Frontal cortex (tissue), 4 donors: ENCODE measurements around the gene STAT5B. TPM values are rescaled to one million over a fixed set of nuclear protein-coding genes. Genes with fewer than 3 reads are reported as not detected.
"Not testable (repeated sequence)": the region's sequence is repeated elsewhere in the genome, so short reads cannot be mapped to it uniquely, and the experiment has no call there.

Experiments used
- DNase-seq, 2 donors: peaks; one replicate each; pipeline ENCODE4 v3.0.0; 2012; ENCODE audit warnings: low spot score in 2 of 2
- FAIRE-seq: peaks from 2 replicates; lab custom pipeline; 2012; peaks lifted over from hg19 to GRCh38; lab: Jason Lieb, UNC
- total RNA-seq: library from RNA; depleted of rRNA; stranded (reverse); fragments of >200 nt; gene quantifications from one replicate; pipeline ENCODE4 v1.2.3, GENCODE V29; 2014
- donor health status: control.
- donor health status: control.
- donor health status: control.

STAT5B gene
- total RNA-seq, 1 donor from 2014 or later, result 17.5 TPM

DNA sequence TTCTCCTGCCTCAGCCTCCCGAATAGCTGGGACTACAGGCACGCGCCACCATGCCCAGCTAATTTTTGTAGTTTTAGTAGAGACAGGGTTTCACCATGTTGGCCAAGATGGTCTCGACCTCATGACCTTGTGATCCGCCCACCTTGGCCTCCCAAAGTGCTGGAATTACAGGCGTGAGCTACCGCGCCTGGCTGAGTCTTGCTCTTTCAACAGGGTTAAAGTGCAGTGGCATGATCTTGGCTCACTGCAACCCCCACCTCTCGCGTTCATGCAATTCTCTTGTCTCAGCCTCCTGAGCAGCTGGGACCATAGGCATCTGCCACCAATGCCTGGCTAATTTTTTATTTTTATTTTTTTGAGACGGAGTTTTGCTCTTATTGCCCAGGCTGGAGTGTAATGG is 31.0 kb downstream of the STAT5B start:
- FAIRE-seq, DNase-seq: not testable (repeated sequence)

DNA sequence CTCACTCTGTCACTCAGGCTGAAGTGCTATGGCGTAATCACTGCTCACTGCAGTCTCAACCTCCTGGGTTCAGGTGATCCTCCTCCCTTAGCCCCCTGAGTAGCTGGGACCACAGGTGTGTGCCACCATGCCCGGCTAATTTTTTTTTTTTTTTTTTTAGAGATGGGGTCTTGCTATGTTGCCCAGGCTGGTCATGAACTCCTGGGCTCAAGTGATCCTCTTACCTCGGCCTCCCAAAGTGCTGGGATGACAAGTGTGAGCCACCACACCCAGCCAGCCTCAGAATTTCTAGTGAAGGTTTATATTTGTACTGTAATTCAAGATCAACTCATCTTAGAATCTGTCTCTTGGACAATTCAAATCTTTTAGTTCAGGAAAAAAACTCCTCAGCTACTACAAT is 32.1 kb downstream of the STAT5B start:
- not testable (repeated sequence) for DNase-seq, FAIRE-seq

DNA sequence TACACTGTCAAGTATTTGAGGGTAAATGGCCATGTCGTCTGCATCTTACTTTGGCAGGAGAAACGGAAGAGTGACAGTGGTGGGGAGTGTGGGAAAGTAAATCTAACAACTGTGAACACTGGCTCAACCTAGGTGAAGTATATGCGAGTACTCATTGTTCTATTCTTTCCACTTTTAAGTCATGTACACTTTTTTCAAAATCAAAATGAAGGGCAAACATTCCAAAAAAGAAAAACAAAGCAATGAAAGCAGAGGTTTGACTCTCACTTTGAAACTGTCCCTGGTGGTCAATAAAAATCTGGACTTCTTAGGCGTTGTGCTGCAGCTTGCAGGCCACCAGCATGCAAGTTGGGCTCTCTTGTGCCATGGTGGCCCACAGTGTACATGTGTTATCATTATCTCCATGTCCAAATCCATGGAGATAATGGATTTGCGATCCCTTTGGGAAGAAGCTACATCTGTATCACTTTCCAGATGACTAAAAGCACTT is 32.7 kb downstream of the STAT5B start:
- FAIRE-seq, result no peak
- no peak for DNase-seq

DNA sequence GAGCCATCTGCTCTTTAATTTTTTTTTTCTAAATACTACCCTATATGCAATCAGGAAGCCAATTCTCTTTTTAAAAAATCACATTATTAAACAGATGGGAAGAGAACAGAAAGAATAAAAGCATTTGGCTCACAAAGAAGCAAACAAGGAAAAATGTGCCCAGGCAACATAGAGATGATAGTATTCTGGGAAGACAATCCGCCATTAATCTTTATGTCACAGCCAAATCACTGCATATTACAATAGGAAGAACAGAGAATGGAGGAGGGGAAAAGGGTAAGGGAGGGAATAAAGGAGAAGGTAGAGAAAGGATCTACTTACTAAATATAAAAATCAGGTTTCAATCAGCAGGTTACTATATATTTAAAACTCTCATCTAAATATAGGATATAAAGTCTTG is 34.3 kb downstream of the STAT5B start:
- FAIRE-seq (no peak), DNase-seq (no peak)

DNA sequence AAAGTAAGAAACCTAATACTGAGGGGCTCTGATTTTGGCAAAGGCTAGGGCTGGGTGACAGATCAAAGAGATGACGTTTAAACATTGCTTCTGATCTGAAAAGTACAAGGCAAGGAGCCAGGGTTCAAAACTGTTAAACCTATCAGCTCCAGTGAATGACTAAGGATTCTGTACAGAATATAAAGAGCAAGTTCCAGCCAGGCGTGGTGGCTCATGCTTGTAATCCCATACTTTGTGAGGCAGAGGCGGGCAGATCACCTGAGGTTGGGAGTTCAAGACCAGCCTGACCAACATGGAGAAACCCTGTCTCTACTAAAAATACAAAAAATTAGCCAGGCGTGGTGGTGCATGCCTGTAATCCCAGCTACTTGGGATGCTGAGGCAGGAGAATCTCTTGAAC is 35.3 kb downstream of the STAT5B start:
- DNase-seq, FAIRE-seq: not testable (repeated sequence)

DNA sequence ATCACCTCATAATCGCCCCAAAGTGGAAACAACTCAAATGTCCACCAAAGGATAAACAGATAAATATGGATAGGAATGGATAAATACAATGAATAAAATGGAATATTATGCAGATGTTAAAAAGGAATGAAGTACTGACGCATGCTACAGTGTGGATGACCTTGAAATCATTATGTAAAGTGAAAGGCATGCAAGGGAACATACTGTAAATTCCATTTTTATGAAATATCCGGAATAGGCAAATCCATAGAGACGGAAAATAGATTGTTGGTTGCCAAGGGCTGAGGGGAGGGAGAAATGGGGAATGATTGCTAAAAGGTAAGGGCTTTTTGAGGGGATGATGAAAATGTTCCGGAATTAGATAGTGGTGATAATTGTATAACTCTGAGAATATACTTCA is 36.0 kb downstream of the STAT5B start:
- DNase-seq (no peak), FAIRE-seq (no peak)

DNA sequence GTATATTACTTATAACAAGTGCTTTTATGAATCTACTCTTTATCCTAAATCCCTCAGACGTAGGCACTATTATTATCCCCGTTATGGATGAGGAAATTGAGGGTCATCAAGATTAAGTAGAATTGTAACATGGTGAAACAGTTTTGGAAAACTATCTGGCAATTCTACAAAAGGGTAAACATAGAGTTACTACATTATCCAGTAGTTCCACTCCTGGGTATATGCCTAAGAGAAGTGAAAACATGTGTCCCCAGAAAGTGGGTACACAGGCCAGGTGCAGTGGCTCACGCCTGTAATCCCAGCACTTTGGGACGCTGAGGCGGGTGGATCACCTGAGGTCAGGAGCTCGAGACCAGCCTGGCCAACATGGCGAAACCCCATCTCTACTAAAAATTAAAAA is 36.6 kb downstream of the STAT5B start:
- FAIRE-seq, result not testable (repeated sequence)

DNA sequence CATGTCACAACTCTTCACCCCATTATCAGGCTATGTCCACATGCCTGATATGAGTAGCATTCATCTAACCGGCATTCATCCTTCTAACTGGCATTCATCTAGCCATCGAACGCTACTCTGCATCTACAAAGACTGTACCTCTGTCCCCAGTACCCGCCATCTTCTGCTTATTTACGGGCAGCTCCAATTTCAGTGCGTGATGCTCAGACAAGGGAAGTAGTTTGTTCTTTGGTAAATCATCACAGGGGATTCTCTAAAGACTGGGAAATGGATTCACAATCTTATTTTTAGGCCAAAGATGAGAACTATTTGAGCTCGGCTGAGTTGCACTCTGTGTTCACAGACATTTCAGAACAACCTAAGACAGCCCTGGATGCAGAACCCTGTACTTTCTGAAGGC is 39.4 kb downstream of the STAT5B start:
- no peak for DNase-seq
- FAIRE-seq, result no peak

More for the DNA sequence above, 36.6 kb downstream of the STAT5B start:
- not testable (repeated sequence) for DNase-seq

DNA sequence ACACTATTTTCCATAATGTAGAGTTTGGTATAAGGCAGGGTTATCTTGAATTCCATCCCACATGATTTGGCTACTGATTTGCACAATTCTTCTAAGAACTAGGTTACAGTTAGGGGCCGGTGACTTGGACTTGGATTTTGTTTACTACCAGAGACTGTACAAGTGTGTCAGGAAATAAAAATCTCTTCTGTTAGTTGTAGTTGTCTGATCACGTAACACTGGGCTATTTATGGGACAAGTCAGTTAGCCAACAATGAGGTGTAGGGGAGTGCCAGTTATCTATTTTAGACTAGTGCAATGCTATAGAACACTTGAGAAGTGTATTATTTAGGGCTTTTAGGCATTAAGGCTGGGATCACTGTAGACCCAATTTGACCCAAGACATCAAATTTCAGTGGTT is 42.2 kb downstream of the STAT5B start:
- FAIRE-seq (no peak), DNase-seq (no peak)

DNA sequence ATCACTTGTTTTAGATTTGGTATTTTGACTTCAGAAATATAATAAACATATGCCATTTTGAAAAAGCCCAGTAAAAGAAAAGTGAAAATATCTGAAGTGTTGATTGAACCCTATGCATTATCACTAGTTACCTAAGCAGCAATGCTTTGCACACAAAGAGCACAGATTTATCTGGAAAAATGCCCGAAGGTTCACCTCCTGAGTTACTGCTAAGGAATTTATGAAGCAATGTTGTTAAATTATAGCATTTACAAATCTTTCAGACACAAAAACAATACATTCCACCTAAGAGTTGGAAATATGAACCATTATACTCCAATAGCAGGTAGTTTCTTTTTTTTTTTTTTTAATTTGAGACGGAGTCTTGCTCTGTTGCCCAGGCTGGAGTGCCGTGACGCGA is 43.0 kb downstream of the STAT5B start:
- no peak for DNase-seq

DNA sequence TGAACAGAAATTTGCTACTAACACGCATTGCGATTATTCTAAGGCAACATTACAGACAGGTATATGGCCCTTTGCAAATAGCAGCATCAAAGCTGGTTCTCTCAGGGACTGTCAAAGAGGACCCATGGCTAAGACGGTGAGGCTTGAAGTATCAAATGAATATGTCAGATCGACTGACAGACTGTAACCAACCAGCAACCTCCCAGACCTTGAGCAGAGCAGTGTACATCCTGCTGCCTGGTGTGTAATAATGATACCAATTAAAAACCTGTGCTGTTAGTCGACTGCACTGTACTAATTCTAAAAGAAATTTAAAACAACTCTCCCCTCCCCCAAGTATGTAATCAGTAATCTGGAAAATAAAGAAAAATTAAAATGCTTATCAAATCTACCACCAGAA is 46.0 kb downstream of the STAT5B start:
- no peak for FAIRE-seq
- DNase-seq, result no peak

More for the DNA sequence above, 43.0 kb downstream of the STAT5B start:
- FAIRE-seq, result no peak

DNA sequence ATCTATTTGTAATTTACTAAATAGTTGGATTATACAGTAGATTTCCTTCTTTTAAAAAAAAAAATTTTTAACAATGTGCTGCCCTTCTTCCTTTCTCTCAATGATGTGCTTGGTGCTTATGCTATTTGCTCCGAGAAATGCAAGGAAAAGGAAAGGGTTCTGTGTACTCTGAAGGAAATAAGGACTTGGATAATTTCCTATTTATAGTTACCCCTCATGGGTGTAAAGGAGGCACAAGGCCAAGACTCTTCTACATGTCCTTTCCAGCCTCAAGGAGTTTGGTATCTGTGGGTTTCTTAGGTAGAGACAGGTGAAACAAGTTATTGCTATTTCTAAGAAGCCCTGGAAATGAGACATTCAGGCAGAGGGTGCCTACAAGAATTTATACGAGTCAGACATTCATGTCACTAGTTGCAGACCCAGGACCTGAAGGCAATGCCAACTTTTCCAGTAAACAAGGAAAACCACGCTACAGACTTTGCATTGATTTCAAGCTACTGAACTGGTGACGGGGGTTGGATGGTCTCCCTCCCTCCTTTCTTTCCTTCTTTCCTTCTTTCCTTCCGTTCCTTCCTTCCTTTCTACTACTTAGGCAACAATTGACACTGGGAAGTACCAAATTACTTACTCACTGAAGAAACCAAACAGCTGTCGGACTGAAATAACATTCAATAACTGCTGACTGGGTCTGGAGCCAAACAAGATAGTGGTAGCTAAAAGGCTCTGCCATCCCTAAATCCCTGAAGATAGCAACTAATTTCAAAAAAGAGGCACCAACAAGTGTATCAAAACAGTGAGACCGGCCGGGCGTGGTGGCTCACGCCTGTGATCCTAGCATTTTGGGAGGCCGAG is 48.1 kb downstream of the STAT5B start:
- DNase-seq, result no peak
- no peak for FAIRE-seq

DNA sequence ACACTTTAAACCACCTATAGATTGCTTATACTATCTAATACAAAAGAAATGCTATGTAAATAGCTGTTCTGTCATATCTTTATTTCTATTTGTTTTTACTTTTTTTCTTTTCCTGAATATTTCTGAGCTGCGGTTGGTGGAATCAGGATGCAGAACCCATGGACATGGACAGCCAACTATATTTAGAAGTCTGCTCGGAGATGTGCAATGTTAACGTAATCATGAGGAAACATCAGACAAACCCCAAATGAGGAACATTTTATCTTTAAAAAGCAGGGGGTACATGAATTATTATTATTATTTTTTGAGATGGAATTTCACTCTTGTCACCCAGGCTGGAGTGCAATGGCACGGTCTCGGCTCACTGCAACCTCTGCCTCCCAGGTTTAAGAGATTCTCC is 50.5 kb downstream of the STAT5B start:
- DNase-seq (no peak), FAIRE-seq (no peak)

DNA sequence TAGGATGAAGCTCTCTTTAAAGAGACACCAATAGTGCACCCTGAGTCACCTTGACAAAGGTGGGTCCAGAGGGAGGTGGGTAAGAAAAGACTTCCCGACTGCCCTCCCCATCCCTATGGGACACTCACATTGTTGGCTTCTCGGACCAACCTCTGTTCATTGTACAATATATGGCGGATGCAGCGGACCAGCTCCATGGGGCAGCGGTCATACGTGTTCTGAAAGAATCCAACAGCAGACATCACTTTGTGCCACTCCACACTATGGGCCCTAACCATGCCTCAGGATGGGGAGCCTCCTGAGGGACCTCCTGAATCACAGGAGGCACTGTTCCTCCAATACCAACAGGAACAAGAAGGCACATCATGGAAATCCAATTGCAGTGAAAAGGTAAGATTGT is 51.5 kb downstream of the STAT5B start:
- FAIRE-seq (no peak), DNase-seq (no peak)

DNA sequence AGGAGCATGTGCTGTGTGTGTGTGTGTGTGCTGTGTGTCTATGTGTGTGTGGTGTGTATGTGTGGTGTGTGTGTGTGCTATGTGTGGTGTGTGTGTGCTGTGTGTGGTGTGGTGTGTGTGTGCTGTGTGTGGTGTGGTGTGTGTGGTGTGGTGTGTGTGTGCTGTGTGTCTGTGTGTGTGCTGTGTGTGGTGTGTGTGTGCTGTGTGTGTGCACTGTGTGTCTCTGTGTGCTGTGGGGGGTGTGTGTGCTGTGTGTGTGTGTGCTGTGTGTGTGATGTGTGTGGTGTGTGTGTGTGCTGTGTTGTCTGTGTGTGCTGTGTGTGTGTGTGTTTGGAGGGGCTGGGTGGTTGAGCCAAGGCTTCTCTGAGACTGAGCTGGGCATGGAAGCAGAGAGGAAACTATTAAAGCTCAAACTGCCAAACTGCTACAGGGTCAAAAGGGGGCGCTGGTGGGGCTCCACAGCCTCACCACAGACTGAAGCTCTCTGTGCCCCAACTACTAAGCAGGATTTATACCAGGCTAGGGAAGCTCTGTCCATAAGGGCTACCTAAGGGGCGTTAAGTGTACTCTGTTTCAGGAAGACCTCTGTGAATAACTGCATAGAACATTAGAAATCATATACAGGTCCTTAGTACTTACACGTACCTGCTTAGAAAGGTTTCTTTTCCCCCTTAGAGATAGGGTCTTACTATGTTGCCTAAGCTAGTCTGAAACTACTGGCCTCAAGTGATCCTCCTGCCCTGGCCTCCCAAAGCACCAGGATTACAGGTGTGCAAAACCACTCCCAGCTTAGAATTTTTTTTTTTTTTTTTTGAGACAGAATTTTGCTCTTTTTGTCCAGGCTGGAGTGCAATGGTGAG is 54.1 kb downstream of the STAT5B start:
- DNase-seq, result peak in 1 of 2 donors; percentile 44

DNA sequence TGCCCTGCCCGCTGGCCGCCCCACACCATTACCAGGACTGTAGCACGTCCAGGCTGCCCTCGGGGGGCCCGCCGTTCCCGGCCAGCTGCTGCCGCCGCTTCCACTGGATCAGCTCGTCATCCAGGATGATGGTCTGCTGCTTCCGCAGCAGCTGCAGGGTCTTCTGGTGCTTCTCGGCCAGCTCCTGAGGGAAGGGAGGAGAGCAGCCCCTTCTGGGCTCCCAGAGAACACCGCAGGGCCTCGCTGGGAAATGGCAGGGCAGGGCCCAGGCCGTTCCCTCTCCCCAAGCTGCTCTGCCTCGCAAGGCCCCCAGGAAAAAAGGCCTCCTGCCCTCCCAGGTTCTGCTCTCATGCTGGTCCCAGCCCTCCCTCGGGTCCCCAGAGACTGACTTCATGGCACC is 56.9 kb downstream of the STAT5B start:
- FAIRE-seq, DNase-seq: not testable (repeated sequence)

More for the DNA sequence above, 54.1 kb downstream of the STAT5B start:
- FAIRE-seq, result no peak

DNA sequence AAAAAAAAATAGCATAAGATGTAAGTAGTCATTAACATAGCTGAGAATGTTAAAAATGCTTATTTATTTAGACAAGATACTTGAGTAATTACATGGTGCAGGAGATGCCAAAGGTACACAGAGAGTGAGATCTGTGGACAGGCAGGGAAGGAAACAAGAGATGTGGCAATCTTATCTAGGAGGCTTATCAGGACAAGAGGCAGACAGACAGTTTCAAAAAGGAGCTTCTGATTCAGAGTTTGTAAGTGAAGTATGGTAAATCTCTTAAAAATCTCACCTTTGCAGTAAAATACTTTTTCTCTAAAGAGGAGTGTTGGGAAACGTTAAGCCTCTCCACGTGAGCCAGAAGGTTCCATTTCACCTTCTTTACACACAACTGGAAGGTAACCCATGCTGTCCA is 62.0 kb downstream of the STAT5B start:
- DNase-seq (no peak), FAIRE-seq (no peak)

DNA sequence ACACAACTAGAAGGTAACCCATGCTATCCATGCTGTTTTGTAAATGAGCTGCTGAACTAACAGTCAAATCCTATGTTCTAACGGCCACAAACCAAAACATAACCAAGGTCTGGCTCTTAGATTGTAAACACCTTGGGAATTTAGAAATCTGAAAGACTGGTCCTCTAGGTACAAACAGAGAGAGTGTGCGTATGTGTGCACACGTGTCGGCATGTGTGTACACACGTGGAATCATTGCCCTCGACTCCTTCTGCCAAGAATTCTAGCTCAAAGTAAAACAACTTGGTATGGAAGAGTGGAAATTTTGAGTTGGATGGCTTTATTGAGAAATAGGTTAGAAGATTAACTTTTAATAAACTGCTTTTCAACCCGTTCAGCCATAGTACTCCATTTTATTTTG is 63.8 kb downstream of the STAT5B start:
- no peak for DNase-seq
- FAIRE-seq, result no peak

DNA sequence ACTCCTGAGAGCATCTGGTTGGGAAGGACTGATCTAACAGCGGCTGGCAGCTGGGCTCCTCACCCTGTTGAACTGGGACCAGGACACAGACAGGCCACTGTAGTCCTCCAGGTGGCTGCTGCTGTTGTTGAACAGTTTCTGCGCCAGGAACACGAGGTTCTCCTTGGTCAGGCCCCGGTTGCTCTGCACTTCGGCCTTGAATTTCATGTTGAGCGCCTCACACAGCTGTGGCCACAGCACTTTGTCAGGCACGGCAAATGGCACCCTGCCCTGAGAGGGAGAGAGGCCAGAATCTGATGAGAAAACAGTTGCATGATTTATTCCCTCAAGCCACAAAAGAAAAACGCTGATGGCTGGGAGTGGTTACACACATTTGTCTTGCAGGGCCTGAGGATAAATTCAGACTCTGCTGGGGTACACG is 64.3 kb downstream of the STAT5B start:
- not testable (repeated sequence) for FAIRE-seq
- peak in 1 of 2 donors; percentile 44 for DNase-seq

DNA sequence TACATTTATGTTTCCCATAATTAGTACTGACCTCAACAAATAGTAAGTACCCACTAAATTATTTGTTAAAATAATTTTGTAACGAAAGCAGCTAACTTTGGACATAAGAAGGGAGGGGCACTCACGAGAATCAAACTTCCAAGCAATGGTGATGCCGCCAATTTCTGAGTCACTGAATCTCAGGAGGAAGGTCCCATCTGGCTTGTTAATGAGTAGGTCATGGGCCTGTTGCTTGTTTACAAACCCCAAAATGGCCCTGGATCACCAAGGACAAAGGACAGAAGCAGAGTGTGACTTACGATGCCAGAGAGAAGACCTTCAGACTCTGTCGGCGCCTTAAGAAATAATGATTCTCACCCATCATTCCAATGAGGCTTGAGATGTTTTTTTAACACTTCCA is 66.1 kb downstream of the STAT5B start:
- no peak for FAIRE-seq
- no peak for DNase-seq
